ENCODE results near the gene GTF3C5. TPM values are rescaled to one million over a fixed set of nuclear protein-coding genes. Genes with fewer than 3 reads are reported as not detected.

GTF3C5 gene
- total RNA-seq, 1 donor from 2014 or later: 29.7 TPM

DNA sequence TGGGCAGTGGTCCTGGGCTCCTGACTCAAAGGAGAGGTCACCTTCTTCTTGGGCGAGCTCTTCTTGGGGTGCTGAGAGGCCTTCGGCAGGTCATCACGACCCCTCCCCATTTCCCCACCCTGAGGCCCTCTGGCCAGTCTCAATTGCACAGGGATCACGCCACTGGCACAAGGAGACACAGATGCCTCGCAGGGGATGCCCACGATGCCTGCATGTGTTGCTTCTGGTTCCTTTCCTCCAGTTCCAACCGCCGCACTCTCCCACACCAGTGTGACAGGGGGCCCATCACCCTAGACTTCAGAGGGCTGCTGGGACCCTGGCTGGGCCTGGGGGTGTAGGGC is 32.3 kb downstream of the GTF3C5 start:
- Histone ChIP-seq H3K4me3 (ENCODE audit: low read depth, low read length) (no peak overlapping the region), H3K27me3 (ENCODE audit: control insufficient read depth, insufficient read depth, low read length) (no peaks in the 10 kb centered on the region), H3K36me3 (ENCODE audit: control insufficient read depth, insufficient read depth, low read length) (peaks cover under 1% of the 10 kb centered on the region)
- DNase-seq (ENCODE audit: low read depth) (no peak), FAIRE-seq (no peak)
- TF ChIP-seq, protein P1, sequence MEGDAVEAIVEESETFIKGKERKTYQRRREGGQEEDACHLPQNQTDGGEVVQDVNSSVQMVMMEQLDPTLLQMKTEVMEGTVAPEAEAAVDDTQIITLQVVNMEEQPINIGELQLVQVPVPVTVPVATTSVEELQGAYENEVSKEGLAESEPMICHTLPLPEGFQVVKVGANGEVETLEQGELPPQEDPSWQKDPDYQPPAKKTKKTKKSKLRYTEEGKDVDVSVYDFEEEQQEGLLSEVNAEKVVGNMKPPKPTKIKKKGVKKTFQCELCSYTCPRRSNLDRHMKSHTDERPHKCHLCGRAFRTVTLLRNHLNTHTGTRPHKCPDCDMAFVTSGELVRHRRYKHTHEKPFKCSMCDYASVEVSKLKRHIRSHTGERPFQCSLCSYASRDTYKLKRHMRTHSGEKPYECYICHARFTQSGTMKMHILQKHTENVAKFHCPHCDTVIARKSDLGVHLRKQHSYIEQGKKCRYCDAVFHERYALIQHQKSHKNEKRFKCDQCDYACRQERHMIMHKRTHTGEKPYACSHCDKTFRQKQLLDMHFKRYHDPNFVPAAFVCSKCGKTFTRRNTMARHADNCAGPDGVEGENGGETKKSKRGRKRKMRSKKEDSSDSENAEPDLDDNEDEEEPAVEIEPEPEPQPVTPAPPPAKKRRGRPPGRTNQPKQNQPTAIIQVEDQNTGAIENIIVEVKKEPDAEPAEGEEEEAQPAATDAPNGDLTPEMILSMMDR (IDR thresholded peaks at IDR 0.05; ENCODE audit: insufficient read depth, low read length, severe bottlenecking): no peak

DNA sequence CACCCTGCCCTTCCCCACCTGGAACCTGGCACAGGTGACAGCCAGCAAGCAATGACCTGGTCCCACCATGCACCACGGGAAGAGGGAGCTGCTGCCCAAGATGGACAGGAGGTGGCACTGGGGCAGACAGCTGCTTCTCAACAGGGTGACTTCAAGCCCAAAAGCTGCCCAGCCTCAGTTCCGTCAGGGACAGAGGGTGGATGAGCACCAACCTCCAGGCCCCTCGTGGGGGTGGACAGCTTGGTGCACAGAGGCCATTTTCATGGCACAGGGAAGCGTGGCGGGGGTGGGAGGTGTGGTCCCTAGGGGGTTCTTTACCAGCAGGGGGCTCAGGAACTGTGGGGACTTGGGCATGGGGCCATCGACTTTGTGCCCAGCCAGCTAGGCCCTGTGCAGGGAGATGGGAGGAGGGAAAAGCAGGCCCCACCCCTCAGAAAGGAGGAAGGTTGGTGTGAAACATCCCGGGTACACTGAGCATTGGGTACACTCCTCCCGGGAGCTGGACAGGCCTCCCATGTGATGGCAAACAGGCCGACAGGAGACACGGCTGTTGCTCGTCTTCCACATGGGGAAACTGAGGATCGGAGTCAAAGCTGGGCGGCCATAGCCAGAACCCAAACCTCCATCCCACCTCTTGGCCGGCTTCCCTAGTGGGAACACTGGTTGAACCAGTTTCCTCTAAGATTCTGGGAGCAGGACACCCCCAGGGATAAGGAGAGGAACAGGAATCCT is 32.9 kb downstream of the GTF3C5 start:
- H3K27me3 ChIP-seq (ENCODE audit: control insufficient read depth, insufficient read depth, low read length): no peaks in the 10 kb centered on the region
- H3K36me3 ChIP-seq (ENCODE audit: control insufficient read depth, insufficient read depth, low read length): no peaks in the 10 kb centered on the region
- FAIRE-seq (no peak), DNase-seq (ENCODE audit: low read depth) (no peak)
- no peak overlapping the region for H3K4me3 ChIP-seq (ENCODE audit: low read depth, low read length)
- TF ChIP-seq, protein P1 (IDR thresholded peaks at IDR 0.05; ENCODE audit: insufficient read depth, low read length, severe bottlenecking): no peak

DNA sequence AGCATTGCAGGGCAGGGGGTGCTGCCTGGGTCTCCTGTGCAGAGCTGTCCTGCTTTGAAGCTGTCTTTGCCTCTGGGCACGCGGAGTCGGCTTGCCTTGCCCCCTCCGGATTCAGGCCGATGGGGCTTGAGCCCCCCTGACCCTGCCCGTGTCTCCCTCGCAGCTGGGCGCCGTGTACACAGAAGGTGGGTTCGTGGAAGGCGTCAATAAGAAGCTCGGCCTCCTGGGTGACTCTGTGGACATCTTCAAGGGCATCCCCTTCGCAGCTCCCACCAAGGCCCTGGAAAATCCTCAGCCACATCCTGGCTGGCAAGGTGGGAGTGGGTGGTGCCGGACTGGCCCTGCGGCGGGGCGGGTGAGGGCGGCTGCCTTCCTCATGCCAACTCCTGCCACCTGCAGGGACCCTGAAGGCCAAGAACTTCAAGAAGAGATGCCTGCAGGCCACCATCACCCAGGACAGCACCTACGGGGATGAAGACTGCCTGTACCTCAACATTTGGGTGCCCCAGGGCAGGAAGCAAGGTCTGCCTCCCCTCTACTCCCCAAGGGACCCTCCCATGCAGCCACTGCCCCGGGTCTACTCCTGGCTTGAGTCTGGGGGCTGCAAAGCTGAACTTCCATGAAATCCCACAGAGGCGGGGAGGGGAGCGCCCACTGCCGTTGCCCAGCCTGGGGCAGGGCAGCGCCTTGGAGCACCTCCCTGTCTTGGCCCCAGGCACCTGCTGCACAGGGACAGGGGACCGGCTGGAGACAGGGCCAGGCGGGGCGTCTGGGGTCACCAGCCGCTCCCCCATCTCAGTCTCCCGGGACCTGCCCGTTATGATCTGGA is 33.7 kb downstream of the GTF3C5 start:
- no peaks in the 10 kb centered on the region for H3K36me3 ChIP-seq (ENCODE audit: control insufficient read depth, insufficient read depth, low read length)
- no peak overlapping the region for H3K4me3 ChIP-seq (ENCODE audit: low read depth, low read length)
- DNase-seq (ENCODE audit: low read depth): no peak
- no peak for FAIRE-seq
- H3K27me3 ChIP-seq (ENCODE audit: control insufficient read depth, insufficient read depth, low read length): no peaks in the 10 kb centered on the region
- TF ChIP-seq, protein P1 (IDR thresholded peaks at IDR 0.05; ENCODE audit: insufficient read depth, low read length, severe bottlenecking): no peak

DNA sequence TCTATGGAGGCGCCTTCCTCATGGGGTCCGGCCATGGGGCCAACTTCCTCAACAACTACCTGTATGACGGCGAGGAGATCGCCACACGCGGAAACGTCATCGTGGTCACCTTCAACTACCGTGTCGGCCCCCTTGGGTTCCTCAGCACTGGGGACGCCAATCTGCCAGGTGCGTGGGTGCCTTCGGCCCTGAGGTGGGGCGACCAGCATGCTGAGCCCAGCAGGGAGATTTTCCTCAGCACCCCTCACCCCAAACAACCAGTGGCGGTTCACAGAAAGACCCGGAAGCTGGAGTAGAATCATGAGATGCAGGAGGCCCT is 34.2 kb downstream of the GTF3C5 start:
- no peak for DNase-seq (ENCODE audit: low read depth)
- H3K27me3 ChIP-seq (ENCODE audit: control insufficient read depth, insufficient read depth, low read length): no peaks in the 10 kb centered on the region
- TF ChIP-seq, protein P1 (IDR thresholded peaks at IDR 0.05; ENCODE audit: insufficient read depth, low read length, severe bottlenecking): no peak
- no peaks in the 10 kb centered on the region for H3K36me3 ChIP-seq (ENCODE audit: control insufficient read depth, insufficient read depth, low read length)
- no peak overlapping the region for H3K4me3 ChIP-seq (ENCODE audit: low read depth, low read length)
- FAIRE-seq: no peak

DNA sequence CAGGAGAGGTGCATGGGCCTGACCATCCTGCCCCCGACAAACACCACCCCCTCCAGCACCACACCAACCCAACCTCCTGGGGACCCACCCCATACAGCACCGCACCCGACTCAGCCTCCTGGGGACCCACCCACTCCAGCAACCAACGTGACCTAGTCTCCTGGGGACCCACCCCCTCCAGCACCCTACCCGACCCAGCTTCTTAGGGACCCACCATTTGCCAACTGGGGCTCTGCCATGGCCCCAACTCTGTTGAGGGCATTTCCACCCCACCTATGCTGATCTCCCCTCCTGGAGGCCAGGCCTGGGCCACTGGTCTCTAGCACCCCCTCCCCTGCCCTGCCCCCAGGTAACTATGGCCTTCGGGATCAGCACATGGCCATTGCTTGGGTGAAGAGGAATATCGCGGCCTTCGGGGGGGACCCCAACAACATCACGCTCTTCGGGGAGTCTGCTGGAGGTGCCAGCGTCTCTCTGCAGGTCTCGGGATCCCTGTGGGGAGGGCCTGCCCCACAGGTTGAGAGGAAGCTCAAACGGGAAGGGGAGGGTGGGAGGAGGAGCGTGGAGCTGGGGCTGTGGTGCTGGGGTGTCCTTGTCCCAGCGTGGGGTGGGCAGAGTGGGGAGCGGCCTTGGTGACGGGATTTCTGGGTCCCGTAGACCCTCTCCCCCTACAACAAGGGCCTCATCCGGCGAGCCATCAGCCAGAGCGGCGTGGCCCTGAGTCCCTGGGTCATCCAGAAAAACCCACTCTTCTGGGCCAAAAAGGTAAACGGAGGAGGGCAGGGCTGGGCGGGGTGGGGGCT is 35.6 kb downstream of the GTF3C5 start:
- no peak overlapping the region for H3K4me3 ChIP-seq (ENCODE audit: low read depth, low read length)
- TF ChIP-seq, protein P1 (IDR thresholded peaks at IDR 0.05; ENCODE audit: insufficient read depth, low read length, severe bottlenecking): no peak
- no peaks in the 10 kb centered on the region for H3K36me3 ChIP-seq (ENCODE audit: control insufficient read depth, insufficient read depth, low read length)
- DNase-seq (ENCODE audit: low read depth) (no peak), FAIRE-seq (no peak)
- H3K27me3 ChIP-seq (ENCODE audit: control insufficient read depth, insufficient read depth, low read length): no peaks in the 10 kb centered on the region
